ENCODE measurements around the gene CLEC10A.
"Not testable (repeated sequence)": the region's sequence is repeated elsewhere in the genome, so short reads cannot be mapped to it uniquely, and the experiment has no call there.

Gene CLEC10A

GRCh38 chr17:7060165-7060891 lies 19.7 kb downstream of the CLEC10A start:
- in situ Hi-C loops (cut with MboI; ENCODE audit: low sequenced_read_pairs, unreplicated experiment), result no loop called here
- DNase-seq (ENCODE audit: low spot score), result no peak
- no peak for TF ChIP-seq CTCF (IDR thresholded peaks at IDR 0.05; ENCODE audit: borderline replicate concordance, control extremely low read depth, extremely low read depth, insufficient read depth, missing control alignments)

- in situ Hi-C loops (cut with MboI; ENCODE audit: low sequenced_read_pairs, unreplicated experiment), result no loop called here
- no peak for TF ChIP-seq CTCF (IDR thresholded peaks at IDR 0.05; ENCODE audit: borderline replicate concordance, control extremely low read depth, extremely low read depth, insufficient read depth, missing control alignments)
- DNase-seq (ENCODE audit: low spot score), result no peak
These were observed 21.1 kb downstream of the CLEC10A start for GRCh38 chr17:7058831-7059447.

- TF ChIP-seq CTCF (IDR thresholded peaks at IDR 0.05; ENCODE audit: borderline replicate concordance, control extremely low read depth, extremely low read depth, insufficient read depth, missing control alignments), result no peak
- in situ Hi-C loops (cut with MboI; ENCODE audit: low sequenced_read_pairs, unreplicated experiment), result no loop called here
These were observed 23.7 kb downstream of the CLEC10A start for GRCh38 chr17:7056386-7056785.

GRCh38 chr17:7050583-7050982 lies 29.5 kb downstream of the CLEC10A start:
- in situ Hi-C loops (cut with MboI; ENCODE audit: low sequenced_read_pairs, unreplicated experiment), result loop anchor here (5.0 kb wide), 1 partner anchor 87 kb away; no protein-coding TSS in a partner anchor
- not testable (repeated sequence) for DNase-seq (ENCODE audit: low spot score)

More at GRCh38 chr17:7056386-7056785, 23.7 kb downstream of the CLEC10A start:
- DNase-seq (ENCODE audit: low spot score), result no peak

- TF ChIP-seq CTCF (IDR thresholded peaks at IDR 0.05; ENCODE audit: borderline replicate concordance, control extremely low read depth, extremely low read depth, insufficient read depth, missing control alignments), result no peak
These were observed 31.1 kb downstream of the CLEC10A start for GRCh38 chr17:7048968-7049367.

GRCh38 chr17:7047566-7047965 lies 32.5 kb downstream of the CLEC10A start:
- DNase-seq (ENCODE audit: low spot score), result no peak
- TF ChIP-seq CTCF (IDR thresholded peaks at IDR 0.05; ENCODE audit: borderline replicate concordance, control extremely low read depth, extremely low read depth, insufficient read depth, missing control alignments), result no peak
- in situ Hi-C loops (cut with MboI; ENCODE audit: low sequenced_read_pairs, unreplicated experiment), result loop anchor here (25.0 kb wide), 1 partner anchor 240 kb away; the partner anchor contains the start of genes SLC2A4 and YBX2

More at GRCh38 chr17:7048968-7049367, 31.1 kb downstream of the CLEC10A start:
- DNase-seq (ENCODE audit: low spot score), result no peak
- in situ Hi-C loops (cut with MboI; ENCODE audit: low sequenced_read_pairs, unreplicated experiment), result loop anchor here (25.0 kb wide), 1 partner anchor 238 kb away; the partner anchor contains the start of genes SLC2A4 and YBX2

- not testable (repeated sequence) for DNase-seq (ENCODE audit: low spot score)
- in situ Hi-C loops (cut with MboI; ENCODE audit: low sequenced_read_pairs, unreplicated experiment), result loop anchor here (25.0 kb wide), 1 partner anchor 240 kb away; the partner anchor contains the start of genes SLC2A4 and YBX2
These were observed 33.2 kb downstream of the CLEC10A start for GRCh38 chr17:7046725-7047397.
